Measurements from ENCODE around the gene HOOK2. TPM values are rescaled to one million over a fixed set of nuclear protein-coding genes. Genes with fewer than 3 reads are reported as not detected.
"Not testable (repeated sequence)": the region's sequence is repeated elsewhere in the genome, so short reads cannot be mapped to it uniquely, and the experiment has no call there.

The HOOK2 gene
- polyA plus RNA-seq, 1 of the 3 experiments (the other 2 are of a cell fraction), result 33.0 TPM

GRCh38 chr19:12821761-12822160 is 46.4 kb upstream of the HOOK2 start:
- no peak for DNase-seq
- no peaks in the 10 kb centered on the region for H3F3A ChIP-seq (replicated peaks; ENCODE audit: insufficient read depth)
- CTCF ChIA-PET, result interaction anchor here (0.9 to 2.9 kb wide), 3 partner anchors 13 to 44 kb away, joined by 3 to 16 read pairs (median 4); no protein-coding TSS in a partner anchor
- H3K9me3 ChIP-seq, result no peaks in the 10 kb centered on the region
- H3K9ac ChIP-seq, result no peak overlapping the region
- WGBS (ENCODE audit: low lambda C conversion rate), result 92% methylated on average over 2 of the region's 2 CpGs
- H3K4me2 ChIP-seq, result no peak overlapping the region
- H4K20me1 ChIP-seq (ENCODE audit: insufficient read depth), result no peaks in the 10 kb centered on the region
- no peak overlapping the region for H3K27ac ChIP-seq (ENCODE audit: low read depth in 2 of 2, low read length in 1 of 2)
- H3K9me2 ChIP-seq, result no peaks in the 10 kb centered on the region
- H3K79me2 ChIP-seq (ENCODE audit: insufficient read depth), result no peaks in the 10 kb centered on the region
- H2AFZ ChIP-seq (ENCODE audit: low read depth), result no peak overlapping the region
- H3K36me3 ChIP-seq (replicated peaks in 1 of 2; ENCODE audit: control insufficient read depth in 1 of 2, insufficient read depth in 2 of 2, low read length in 1 of 2), result no peaks in the 10 kb centered on the region
- POLR2A ChIA-PET, result no interaction called here
- H3K27me3 ChIP-seq (ENCODE audit: insufficient read depth), result no peaks in the 10 kb centered on the region
- TF ChIP-seq RCOR1 (IDR thresholded peaks at IDR 0.05; ENCODE audit: low read length) (no peak), MAX (IDR thresholded peaks at IDR 0.05; ENCODE audit: low read depth) (no peak), EZH2phosphoT487 (IDR thresholded peaks at IDR 0.05; ENCODE audit: borderline replicate concordance, low read depth) (no peak), TAF1 (IDR thresholded peaks at IDR 0.05; ENCODE audit: borderline replicate concordance, low read depth, low read length) (no peak), REST (IDR thresholded peaks at IDR 0.05; ENCODE audit: low read depth, low read length) (no peak), EP300 (IDR thresholded peaks at IDR 0.05; ENCODE audit: borderline replicate concordance in 1 of 2, low read depth in 1 of 2, low read length in 1 of 2) (no peak), FOXM1 (IDR thresholded peaks at IDR 0.05; ENCODE audit: low read depth) (no peak), IRF3 (IDR thresholded peaks at IDR 0.05; ENCODE audit: low read depth, low read length) (no peak), FOXJ3 (CRISPR knock-in tag; IDR thresholded peaks at IDR 0.05) (no peak), SIN3A (IDR thresholded peaks at IDR 0.05; ENCODE audit: borderline replicate concordance, low read depth, low read length) (no peak), TCF12 (IDR thresholded peaks at IDR 0.05) (no peak), USF1 (IDR thresholded peaks at IDR 0.05; ENCODE audit: borderline replicate concordance, low read depth) (no peak), MXI1 (IDR thresholded peaks at IDR 0.05; ENCODE audit: low read depth, low read length) (no peak), NRF1 (IDR thresholded peaks at IDR 0.05; ENCODE audit: low read depth, low read length) (no peak), MEF2A (IDR thresholded peaks at IDR 0.05; ENCODE audit: borderline replicate concordance, low read depth) (no peak), ZBTB33 (IDR thresholded peaks at IDR 0.05; ENCODE audit: borderline replicate concordance, low read depth) (no peak)
- H3K4me3 ChIP-seq (ENCODE audit: low read depth in 2 of 2, low read length in 1 of 2), result no peak overlapping the region
- no peaks in the 10 kb centered on the region; a peak in 1 of 4 replicates for H3K4me1 ChIP-seq (ENCODE audit: control insufficient read depth in 1 of 2, insufficient read depth in 2 of 2, low read depth in 1 of 2, low read length in 1 of 2)

GRCh38 chr19:12817810-12818209 is 42.5 kb upstream of the HOOK2 start:
- not testable (repeated sequence) for H2AFZ ChIP-seq (ENCODE audit: low read depth); H3K27ac ChIP-seq (ENCODE audit: low read depth in 2 of 2, low read length in 1 of 2); H3K4me1 ChIP-seq (ENCODE audit: control insufficient read depth in 1 of 2, insufficient read depth in 2 of 2, low read depth in 1 of 2, low read length in 1 of 2); H3K4me3 ChIP-seq (ENCODE audit: low read depth in 2 of 2, low read length in 1 of 2); DNase-seq; H3K27me3 ChIP-seq (ENCODE audit: insufficient read depth); H3K9me2 ChIP-seq; H3K79me2 ChIP-seq (ENCODE audit: insufficient read depth); H4K20me1 ChIP-seq (ENCODE audit: insufficient read depth); H3F3A ChIP-seq (replicated peaks; ENCODE audit: insufficient read depth); H3K9ac ChIP-seq; H3K9me3 ChIP-seq; H3K36me3 ChIP-seq (replicated peaks in 1 of 2; ENCODE audit: control insufficient read depth in 1 of 2, insufficient read depth in 2 of 2, low read length in 1 of 2); H3K4me2 ChIP-seq
- WGBS (ENCODE audit: low lambda C conversion rate), result 94% methylated on average over 9 of the region's 11 CpGs
- ChIA-PET CTCF (interaction anchor here (1.0 kb wide), 2 partner anchors 21 to 30 kb away, joined by 4 to 5 read pairs; no protein-coding TSS in a partner anchor), POLR2A (interaction anchor here (0.9 kb wide), 1 partner anchor 11 kb away, joined by 6 read pairs; the partner anchor contains the start of gene RNASEH2A)

Measured in SK-N-SH (cell line).